HG02610 (cell line): ENCODE results near the gene PLA2G12B.
"Not testable (repeated sequence)": the region's sequence is repeated elsewhere in the genome, so short reads cannot be mapped to it uniquely, and the experiment has no call there.

Experiments used
- ATAC-seq: cut with Tn5 transposase; IDR thresholded peaks from one replicate; pipeline ENCODE4 v1.9.1; 2021; ENCODE audit warnings: mild to moderate bottlenecking, moderate library complexity; ENCODE audit not compliant: unreplicated experiment

PLA2G12B gene

DNA sequence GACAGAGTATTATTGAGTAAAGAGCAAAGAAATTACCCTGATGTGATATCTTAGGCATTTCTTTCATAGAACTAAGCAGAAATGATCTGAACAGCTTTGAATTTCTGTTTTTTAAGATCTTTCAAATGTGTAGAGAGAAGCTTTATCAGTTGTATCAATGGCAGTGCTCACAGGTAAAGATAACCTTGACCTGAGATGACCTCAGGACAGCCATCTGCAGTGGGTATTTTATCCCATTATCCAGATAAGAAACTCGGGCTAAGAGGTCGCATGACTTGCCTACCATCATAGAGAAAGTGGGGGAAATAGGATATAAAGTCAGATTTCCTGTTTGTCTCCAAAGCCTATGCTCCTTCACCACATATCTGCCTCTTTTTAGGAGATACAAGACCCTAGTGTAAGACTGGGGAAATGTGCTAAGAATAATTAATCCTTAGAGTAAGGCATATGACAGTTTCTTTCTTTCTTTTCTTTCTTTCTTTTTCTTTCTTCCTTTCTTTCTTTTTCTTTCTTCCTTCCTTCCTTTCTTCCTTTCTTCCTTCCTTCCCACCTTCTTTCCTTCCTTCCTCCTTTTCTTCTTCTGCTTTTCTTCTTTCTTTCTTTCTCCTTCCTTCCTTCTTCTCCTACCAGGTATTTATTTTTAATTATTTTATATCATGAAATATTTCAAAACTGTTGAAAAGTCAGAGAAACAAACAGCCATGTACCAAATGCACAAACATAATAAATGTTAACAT, 10.9 kb downstream of the PLA2G12B start:
- ATAC-seq = no peak

DNA sequence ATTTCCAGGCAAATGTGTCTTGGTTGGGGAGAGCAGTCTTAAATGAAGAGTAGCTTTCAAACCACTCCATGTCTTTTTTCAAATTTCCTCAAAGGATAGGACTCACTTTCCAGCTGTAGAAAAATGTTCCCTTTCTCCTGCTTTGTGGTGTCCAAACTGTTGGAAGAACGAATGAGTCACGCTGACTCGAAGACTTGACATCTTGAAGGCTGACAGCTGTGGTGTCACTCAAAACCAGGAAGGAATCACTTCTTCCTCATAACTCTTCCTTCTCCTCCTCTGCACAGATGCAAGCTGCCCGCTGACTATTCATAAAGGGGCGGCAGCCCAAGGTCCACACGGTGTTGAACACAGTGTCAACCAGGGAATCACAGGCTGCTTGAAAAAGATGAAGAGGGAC, 19.2 kb downstream of the PLA2G12B start:
- no peak for ATAC-seq

- no peak for ATAC-seq
These were observed 22.2 kb downstream of the PLA2G12B start for GRCh38 chr10:72932259-72933015.

- ATAC-seq = no peak
These were observed 24.3 kb downstream of the PLA2G12B start for GRCh38 chr10:72930276-72930675.

- ATAC-seq = no peak
These were observed 25.8 kb downstream of the PLA2G12B start for GRCh38 chr10:72928798-72929197.

DNA sequence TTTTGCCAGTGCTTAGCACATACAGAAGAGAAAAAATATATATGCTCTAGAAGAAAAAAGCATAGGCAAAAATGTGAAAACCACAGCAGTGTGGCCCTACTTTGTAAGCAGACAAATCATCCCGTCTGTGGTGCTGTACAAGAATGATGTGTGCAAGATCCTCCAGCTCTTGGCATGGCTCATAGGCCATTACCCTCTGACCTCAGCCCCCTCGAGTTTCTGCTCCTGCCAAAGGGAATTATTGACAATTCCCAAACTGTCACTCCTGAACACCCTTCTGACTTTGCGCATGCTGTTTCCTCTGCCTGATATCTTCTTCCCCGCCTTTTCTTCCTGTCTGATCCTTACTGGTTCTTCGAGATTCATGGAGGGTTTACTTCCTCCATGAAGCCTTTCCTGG, 27.1 kb downstream of the PLA2G12B start:
- ATAC-seq = no peak

DNA sequence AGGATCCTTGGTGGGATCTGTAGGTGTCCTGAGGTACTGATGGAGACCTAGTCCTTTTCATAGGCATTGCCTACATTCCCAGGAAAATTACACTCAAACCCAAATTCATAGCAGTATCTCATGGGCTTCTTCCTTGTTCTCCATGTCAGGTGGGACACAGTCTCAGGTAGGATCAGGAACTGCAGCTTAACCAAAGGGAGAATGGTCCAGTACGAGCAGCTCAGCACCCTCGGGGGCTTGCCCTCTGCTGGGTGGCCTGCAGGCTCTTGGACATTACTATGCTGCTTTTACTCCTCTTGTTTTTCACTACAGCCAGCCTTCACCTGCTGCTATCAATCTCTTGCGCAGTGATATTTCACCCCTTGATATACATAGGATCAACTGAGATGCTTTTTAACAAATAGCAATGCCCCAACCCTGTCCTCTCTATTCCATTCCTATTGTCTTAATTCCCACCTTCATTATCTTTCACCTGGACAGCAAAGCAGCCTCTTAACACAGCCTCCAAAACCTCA, 28.6 kb downstream of the PLA2G12B start:
- no peak for ATAC-seq

GRCh38 chr10:72924351-72924750, 30.3 kb downstream of the PLA2G12B start:
- ATAC-seq = no peak

DNA sequence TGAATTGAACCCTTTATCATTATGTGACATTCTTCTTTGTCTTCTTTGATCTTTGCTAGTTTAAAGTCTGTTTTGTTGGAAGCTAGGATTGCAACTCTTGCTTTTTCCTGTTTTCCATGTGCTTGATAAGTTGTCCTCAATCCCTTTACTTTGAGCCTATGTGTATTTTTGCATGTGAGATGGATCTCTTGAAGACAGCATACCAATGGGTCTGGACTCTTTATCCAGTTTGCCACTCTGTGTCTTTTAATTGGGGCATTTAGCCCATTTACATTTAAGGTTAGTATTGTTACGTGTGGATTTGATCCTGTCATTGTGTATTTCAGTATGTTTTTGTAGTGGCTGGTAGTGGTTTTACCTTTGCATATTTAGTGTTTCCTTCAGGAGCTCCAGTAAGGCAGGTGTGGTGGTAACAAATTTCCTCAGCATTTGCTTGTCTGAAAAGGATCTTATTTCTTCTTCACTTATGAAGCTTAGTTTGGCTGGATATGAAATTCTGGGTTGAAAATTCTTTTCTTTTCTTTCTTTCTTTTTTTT, 33.4 kb downstream of the PLA2G12B start:
- ATAC-seq = not testable (repeated sequence)

DNA sequence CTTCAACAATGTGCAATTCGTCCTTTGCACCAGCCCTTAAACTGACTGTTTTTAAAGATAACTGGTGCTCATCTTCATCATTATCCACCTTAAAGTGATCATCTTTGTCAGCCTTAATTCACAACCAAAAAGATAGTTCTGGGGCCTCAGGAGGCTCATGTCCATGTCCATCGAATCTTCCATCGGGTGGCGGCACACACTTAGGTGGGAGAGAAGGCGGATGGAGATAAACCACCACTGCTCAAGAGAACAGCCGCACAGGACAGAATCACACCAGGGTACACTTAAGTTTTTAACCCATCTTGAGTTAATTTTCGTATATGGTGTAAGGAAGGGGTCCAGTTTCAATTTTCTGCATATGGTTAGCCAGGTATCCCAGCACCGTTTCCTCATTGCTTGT, 36.3 kb downstream of the PLA2G12B start:
- no peak for ATAC-seq

GRCh38 chr10:72917803-72918332, 36.7 kb downstream of the PLA2G12B start:
- ATAC-seq = not testable (repeated sequence)

DNA sequence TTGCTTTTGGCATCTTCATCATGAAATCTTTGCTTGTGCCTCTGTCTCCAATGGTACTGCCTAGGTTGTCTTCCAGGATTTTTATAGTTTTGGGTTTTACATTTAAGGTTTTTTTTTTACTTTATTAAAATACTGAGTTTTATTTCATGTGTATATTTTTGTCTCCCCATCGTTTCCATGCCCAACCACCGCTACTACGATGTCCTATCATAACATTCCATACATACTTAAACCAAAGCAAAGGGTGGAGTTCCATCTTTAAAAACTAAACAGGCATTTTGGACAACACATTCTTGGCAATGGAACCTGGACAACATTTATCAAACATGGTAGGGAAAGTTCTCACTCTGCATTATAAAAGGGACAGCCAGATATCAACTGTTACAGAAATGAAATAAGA, 37.4 kb downstream of the PLA2G12B start:
- not testable (repeated sequence) for ATAC-seq

DNA sequence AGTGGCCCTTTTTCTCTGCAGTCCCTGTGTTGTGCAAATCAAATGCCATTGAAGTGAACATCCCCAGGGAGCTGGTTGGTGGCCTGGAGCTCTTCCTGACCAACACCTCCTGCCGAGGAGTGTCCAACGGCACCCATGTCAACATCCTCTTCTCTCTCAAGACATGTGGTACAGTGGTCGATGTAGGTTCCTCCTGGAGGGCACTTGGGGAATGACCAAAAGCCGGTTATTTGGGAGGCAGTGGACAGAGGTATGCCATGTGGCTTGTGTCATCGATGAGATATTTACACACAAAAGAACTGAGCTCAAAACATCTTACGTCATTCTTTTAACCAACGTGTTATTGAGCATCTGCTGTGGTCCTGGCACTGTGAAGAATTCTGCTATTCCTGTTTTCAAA, 41.3 kb downstream of the PLA2G12B start:
- no peak for ATAC-seq

GRCh38 chr10:72912736-72913135, 41.9 kb downstream of the PLA2G12B start:
- no peak for ATAC-seq

DNA sequence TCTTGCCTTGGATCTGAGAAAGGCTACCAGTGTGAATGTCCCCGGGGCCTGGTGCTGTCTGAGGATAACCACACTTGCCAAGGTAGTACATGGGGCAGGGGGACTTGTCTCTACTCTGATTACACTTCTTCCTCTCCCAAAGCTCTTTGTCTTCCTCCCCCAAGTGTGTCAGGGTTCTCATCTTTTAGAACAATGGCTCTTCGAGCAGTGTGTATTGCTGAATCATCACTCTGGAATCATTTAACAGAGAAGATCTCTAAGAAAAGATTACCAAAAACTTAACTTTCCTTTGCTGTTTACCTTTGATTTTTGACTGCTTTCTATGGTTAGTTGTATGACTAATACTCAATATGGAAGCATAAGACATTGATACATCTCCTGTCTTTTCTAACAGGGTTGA, 42.8 kb downstream of the PLA2G12B start:
- ATAC-seq = no peak

- ATAC-seq = no peak
These were observed 43.9 kb downstream of the PLA2G12B start for GRCh38 chr10:72910705-72911104.

DNA sequence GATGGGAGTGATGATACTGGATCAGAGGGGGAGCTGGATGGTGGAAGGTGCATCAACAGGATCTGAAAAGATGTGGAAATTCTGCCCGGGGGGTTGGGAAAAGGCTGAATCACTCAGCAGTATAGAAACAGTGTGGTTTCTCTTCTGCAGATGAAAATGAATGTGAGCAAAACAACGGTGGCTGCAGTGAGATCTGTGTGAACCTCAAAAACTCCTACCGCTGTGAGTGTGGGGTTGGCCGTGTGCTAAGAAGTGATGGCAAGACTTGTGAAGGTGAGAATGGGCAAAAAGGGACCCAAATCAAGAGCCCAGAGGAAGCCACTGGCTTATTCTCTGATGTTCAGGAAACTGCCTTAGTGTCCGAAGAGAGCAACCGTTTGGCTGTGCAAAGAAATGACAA, 48.2 kb downstream of the PLA2G12B start:
- no peak for ATAC-seq

DNA sequence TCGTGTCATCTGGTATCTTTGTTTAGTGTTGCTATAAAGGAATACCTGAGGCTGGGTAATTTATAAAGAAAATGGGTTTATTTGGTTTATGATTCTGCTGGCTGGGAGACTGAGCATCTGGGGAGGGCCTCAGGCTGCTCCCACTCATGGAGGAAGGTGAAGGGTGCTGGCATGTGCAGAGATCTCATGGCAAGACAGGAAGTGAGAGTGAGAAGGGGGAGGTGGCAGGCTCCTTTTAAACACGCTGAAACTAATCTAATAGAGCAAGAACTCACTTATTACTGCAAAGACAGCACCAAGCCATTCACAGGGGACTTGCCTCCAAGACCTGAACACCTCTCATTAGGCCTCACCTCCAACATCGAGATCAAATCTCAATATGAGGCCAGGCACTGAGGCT, 49.8 kb downstream of the PLA2G12B start:
- ATAC-seq = no peak

GRCh38 chr10:72903941-72904446, 50.6 kb downstream of the PLA2G12B start:
- ATAC-seq = not testable (repeated sequence)

- no peak for ATAC-seq
These were observed 55.1 kb downstream of the PLA2G12B start for GRCh38 chr10:72899545-72899944.

- ATAC-seq = no peak
These were observed 56.0 kb downstream of the PLA2G12B start for GRCh38 chr10:72898616-72899015.
